Measurements from ENCODE around the gene SIL1. TPM values are rescaled to one million over a fixed set of nuclear protein-coding genes. Genes with fewer than 3 reads are reported as not detected.

Gene SIL1
- total and polyA plus RNA-seq, 5 donors from 2014 or later = 9.8 to 12.3 (median 11.2) TPM

- no peak overlapping the region for H3K4me3 Mint-ChIP-seq
- no peak for ATAC-seq (ENCODE audit: low read depth in 2 of 2)
- no peaks in the 10 kb centered on the region for H3K9me3 ChIP-seq (ENCODE audit: control insufficient read depth in 2 of 2, low read length in 2 of 2)
- H3K36me3 ChIP-seq (ENCODE audit: control insufficient read depth, insufficient read depth, low read length) = no peaks in the 10 kb centered on the region
- H3K4me1 Mint-ChIP-seq = peaks cover 0 to 4% (median 0%) of the 10 kb centered on the region in 4 donors
- no peaks in the 10 kb centered on the region for H3K4me1 ChIP-seq (ENCODE audit: control insufficient read depth, insufficient read depth, low read length, poor library complexity, severe bottlenecking)
- H3K27me3 ChIP-seq (ENCODE audit: control insufficient read depth, insufficient read depth, low read length) = no peaks in the 10 kb centered on the region
- H3K36me3 Mint-ChIP-seq = no peaks in the 10 kb centered on the region
- H3K27ac Mint-ChIP-seq = no peak overlapping the region
- DNase-seq = no peak
- H3K27ac ChIP-seq (ENCODE audit: insufficient read depth, low read length, poor library complexity, severe bottlenecking) = no peak overlapping the region
- H3K27me3 Mint-ChIP-seq = no peaks in the 10 kb centered on the region
- H3K9me3 Mint-ChIP-seq = no peaks in the 10 kb centered on the region
- no peak overlapping the region for H3K4me3 ChIP-seq (ENCODE audit: low read depth, low read length)
Observed at GRCh38 chr5:138918686-138919085, 279.5 kb downstream of the SIL1 start.

DNA sequence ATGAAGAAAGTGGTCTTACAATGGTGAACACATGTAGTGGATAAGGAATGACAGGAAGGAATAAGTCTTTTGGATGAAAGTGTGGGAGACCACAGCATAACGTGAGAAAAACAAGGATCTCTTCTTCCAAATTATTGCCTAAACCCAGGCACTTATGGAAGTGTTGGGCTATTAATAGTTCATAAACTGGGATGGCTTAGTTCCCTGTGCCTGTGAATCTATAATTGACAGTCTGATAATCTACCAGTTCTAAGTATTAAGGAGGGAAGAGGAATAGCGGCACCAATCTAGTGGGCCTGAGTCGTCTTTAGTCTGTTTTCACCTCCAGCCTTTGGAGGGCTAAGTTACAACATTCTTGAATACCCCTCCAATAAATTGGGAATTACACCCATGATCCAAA lies 283.8 kb downstream of the SIL1 start:
- no peaks in the 10 kb centered on the region for H3K9me3 ChIP-seq (ENCODE audit: control insufficient read depth in 2 of 2, low read length in 2 of 2)
- H3K36me3 Mint-ChIP-seq = no peaks in the 10 kb centered on the region
- no peaks in the 10 kb centered on the region for H3K27me3 Mint-ChIP-seq
- H3K27ac ChIP-seq (ENCODE audit: insufficient read depth, low read length, poor library complexity, severe bottlenecking) = no peak overlapping the region
- no peaks in the 10 kb centered on the region for H3K4me1 ChIP-seq (ENCODE audit: control insufficient read depth, insufficient read depth, low read length, poor library complexity, severe bottlenecking)
- H3K9me3 Mint-ChIP-seq = peaks cover 0 to 1% (median 0%) of the 10 kb centered on the region in 7 donors
- ATAC-seq (ENCODE audit: low read depth in 2 of 2) (no peak), DNase-seq (no peak)
- no peak overlapping the region for H3K27ac Mint-ChIP-seq
- no peak overlapping the region for H3K4me3 Mint-ChIP-seq
- H3K36me3 ChIP-seq (ENCODE audit: control insufficient read depth, insufficient read depth, low read length) = no peaks in the 10 kb centered on the region
- no peaks in the 10 kb centered on the region for H3K4me1 Mint-ChIP-seq
- H3K27me3 ChIP-seq (ENCODE audit: control insufficient read depth, insufficient read depth, low read length) = no peaks in the 10 kb centered on the region
- H3K4me3 ChIP-seq (ENCODE audit: low read depth, low read length) = no peak overlapping the region

DNA sequence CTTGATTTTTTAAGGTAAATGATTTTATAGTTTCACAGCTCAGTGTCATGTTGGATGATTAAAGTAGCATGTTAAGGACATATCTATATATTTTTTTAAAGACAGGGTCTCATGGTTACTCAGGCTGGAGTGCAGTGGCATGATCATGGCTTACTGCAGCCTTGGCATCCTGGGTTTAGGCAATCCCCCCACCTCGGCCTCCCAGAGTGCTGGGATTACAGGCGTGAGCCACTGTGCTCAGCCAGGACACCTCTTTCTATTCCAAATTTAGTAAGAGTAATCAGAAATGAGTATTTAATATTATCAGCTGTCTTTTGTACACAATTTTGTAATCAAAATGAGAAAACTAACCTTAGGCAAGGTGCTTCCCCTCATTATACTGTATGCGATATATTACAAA lies 284.4 kb downstream of the SIL1 start:
- no peaks in the 10 kb centered on the region for H3K27me3 Mint-ChIP-seq
- no peak overlapping the region for H3K4me3 ChIP-seq (ENCODE audit: low read depth, low read length)
- no peak overlapping the region for H3K27ac Mint-ChIP-seq
- no peaks in the 10 kb centered on the region for H3K9me3 ChIP-seq (ENCODE audit: control insufficient read depth in 2 of 2, low read length in 2 of 2)
- H3K36me3 Mint-ChIP-seq = no peaks in the 10 kb centered on the region
- no peaks in the 10 kb centered on the region for H3K36me3 ChIP-seq (ENCODE audit: control insufficient read depth, insufficient read depth, low read length)
- no peaks in the 10 kb centered on the region for H3K4me1 ChIP-seq (ENCODE audit: control insufficient read depth, insufficient read depth, low read length, poor library complexity, severe bottlenecking)
- no peak overlapping the region for H3K27ac ChIP-seq (ENCODE audit: insufficient read depth, low read length, poor library complexity, severe bottlenecking)
- ATAC-seq (ENCODE audit: low read depth in 2 of 2) (no peak), DNase-seq (no peak)
- H3K4me1 Mint-ChIP-seq = no peaks in the 10 kb centered on the region
- no peaks in the 10 kb centered on the region for H3K27me3 ChIP-seq (ENCODE audit: control insufficient read depth, insufficient read depth, low read length)
- H3K4me3 Mint-ChIP-seq = no peak overlapping the region
- H3K9me3 Mint-ChIP-seq = peaks cover 0 to 1% (median 0%) of the 10 kb centered on the region in 7 donors

DNA sequence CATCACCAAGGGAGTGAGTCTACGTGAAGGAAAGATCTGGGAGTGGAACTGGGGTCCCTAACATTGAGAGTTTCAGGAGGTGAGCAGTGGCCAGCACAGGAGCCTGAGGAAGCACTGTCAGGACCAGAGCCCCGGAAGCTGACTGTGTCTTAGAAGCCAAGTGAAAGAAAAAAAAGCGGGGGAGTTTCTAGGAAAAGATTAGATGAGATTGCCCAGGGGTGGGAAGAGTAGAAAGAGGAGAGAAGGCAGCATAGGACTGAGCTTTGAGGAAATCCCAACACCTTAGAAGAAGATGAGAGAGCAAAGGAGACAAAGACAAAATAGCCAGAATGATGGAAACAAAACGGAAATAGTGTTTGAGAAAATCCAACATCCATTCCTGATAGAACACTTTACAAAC lies 286.1 kb downstream of the SIL1 start:
- H3K27me3 Mint-ChIP-seq = no peaks in the 10 kb centered on the region
- H3K36me3 Mint-ChIP-seq = no peaks in the 10 kb centered on the region
- no peak overlapping the region for H3K27ac Mint-ChIP-seq
- Histone ChIP-seq H3K27me3 (ENCODE audit: control insufficient read depth, insufficient read depth, low read length) (no peaks in the 10 kb centered on the region), H3K9me3 (ENCODE audit: control insufficient read depth in 2 of 2, low read length in 2 of 2) (no peaks in the 10 kb centered on the region), H3K4me1 (ENCODE audit: control insufficient read depth, insufficient read depth, low read length, poor library complexity, severe bottlenecking) (no peaks in the 10 kb centered on the region), H3K4me3 (ENCODE audit: low read depth, low read length) (no peak overlapping the region), H3K36me3 (ENCODE audit: control insufficient read depth, insufficient read depth, low read length) (no peaks in the 10 kb centered on the region), H3K27ac (ENCODE audit: insufficient read depth, low read length, poor library complexity, severe bottlenecking) (no peak overlapping the region)
- H3K4me3 Mint-ChIP-seq = no peak overlapping the region
- H3K9me3 Mint-ChIP-seq = peaks cover 0 to 1% (median 0%) of the 10 kb centered on the region in 7 donors
- DNase-seq (no peak), ATAC-seq (ENCODE audit: low read depth in 2 of 2) (no peak)
- no peaks in the 10 kb centered on the region for H3K4me1 Mint-ChIP-seq

DNA sequence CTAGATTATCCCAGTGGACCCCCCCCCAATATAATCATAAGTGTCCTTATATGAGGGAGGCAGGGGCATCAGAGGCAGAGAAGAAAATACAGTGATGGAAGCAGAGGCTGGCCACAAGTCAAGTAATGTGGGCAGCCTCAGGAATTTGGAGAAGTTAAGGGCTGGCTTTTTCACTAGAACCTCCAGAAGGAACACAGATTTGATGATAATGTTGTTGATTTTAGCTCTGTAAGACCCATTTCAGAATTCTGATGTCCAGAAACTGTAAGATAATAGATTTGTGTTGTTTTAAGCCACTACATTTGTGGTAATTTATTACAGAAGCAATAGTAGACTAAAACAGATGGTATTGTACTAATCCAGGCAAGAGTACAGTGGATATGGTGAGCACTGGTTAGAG lies 286.7 kb downstream of the SIL1 start:
- Mint-ChIP-seq H3K27me3 (no peaks in the 10 kb centered on the region), H3K36me3 (no peaks in the 10 kb centered on the region), H3K4me3 (no peak overlapping the region), H3K4me1 (no peaks in the 10 kb centered on the region), H3K9me3 (peaks cover 0 to 1% (median 0%) of the 10 kb centered on the region in 7 donors), H3K27ac (no peak overlapping the region)
- Histone ChIP-seq H3K27ac (ENCODE audit: insufficient read depth, low read length, poor library complexity, severe bottlenecking) (no peak overlapping the region), H3K4me3 (ENCODE audit: low read depth, low read length) (no peak overlapping the region), H3K27me3 (ENCODE audit: control insufficient read depth, insufficient read depth, low read length) (no peaks in the 10 kb centered on the region), H3K4me1 (ENCODE audit: control insufficient read depth, insufficient read depth, low read length, poor library complexity, severe bottlenecking) (no peaks in the 10 kb centered on the region), H3K36me3 (ENCODE audit: control insufficient read depth, insufficient read depth, low read length) (no peaks in the 10 kb centered on the region), H3K9me3 (ENCODE audit: control insufficient read depth in 2 of 2, low read length in 2 of 2) (no peaks in the 10 kb centered on the region)
- no peak for DNase-seq
- no peak for ATAC-seq (ENCODE audit: low read depth in 2 of 2)

- no peaks in the 10 kb centered on the region for H3K27me3 Mint-ChIP-seq
- no peak overlapping the region for H3K4me3 ChIP-seq (ENCODE audit: low read depth, low read length)
- no peaks in the 10 kb centered on the region for H3K4me1 ChIP-seq (ENCODE audit: control insufficient read depth, insufficient read depth, low read length, poor library complexity, severe bottlenecking)
- no peak overlapping the region for H3K27ac Mint-ChIP-seq
- no peaks in the 10 kb centered on the region for H3K36me3 Mint-ChIP-seq
- H3K27ac ChIP-seq (ENCODE audit: insufficient read depth, low read length, poor library complexity, severe bottlenecking) = no peak overlapping the region
- no peaks in the 10 kb centered on the region for H3K27me3 ChIP-seq (ENCODE audit: control insufficient read depth, insufficient read depth, low read length)
- H3K4me1 Mint-ChIP-seq = no peaks in the 10 kb centered on the region
- no peak overlapping the region for H3K4me3 Mint-ChIP-seq
- H3K9me3 Mint-ChIP-seq = peaks cover 0 to 1% (median 0%) of the 10 kb centered on the region in 7 donors
- ATAC-seq (ENCODE audit: low read depth in 2 of 2) (no peak), DNase-seq (peak in 1 of 3 donors; percentile 47)
- no peaks in the 10 kb centered on the region for H3K9me3 ChIP-seq (ENCODE audit: control insufficient read depth in 2 of 2, low read length in 2 of 2)
- H3K36me3 ChIP-seq (ENCODE audit: control insufficient read depth, insufficient read depth, low read length) = peaks cover under 1% of the 10 kb centered on the region
Observed at GRCh38 chr5:138910546-138911185, 287.5 kb downstream of the SIL1 start.

DNA sequence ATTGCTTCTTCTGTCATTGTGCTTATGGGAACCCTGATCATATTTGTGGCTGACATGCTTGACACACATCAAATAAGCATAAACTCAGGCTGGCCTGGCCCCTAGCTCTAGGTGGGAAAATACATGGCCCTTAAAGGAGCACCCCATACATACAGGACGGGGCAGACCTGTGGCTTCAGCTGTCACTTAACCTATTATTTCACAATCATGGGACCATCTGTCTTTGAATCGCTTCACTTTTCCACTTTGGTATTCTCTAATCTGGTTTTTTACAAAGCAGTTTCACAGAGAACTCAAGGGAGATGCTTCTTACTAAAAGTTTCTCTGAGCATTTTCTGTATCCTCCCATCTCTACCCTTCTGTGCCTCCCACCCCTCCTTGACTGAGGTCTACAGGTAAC lies 288.4 kb downstream of the SIL1 start:
- no peak overlapping the region for H3K27ac Mint-ChIP-seq
- H3K9me3 ChIP-seq (ENCODE audit: control insufficient read depth in 2 of 2, low read length in 2 of 2) = no peaks in the 10 kb centered on the region
- no peak overlapping the region for H3K27ac ChIP-seq (ENCODE audit: insufficient read depth, low read length, poor library complexity, severe bottlenecking)
- H3K4me3 ChIP-seq (ENCODE audit: low read depth, low read length) = no peak overlapping the region
- no peak for DNase-seq
- no peak overlapping the region for H3K4me3 Mint-ChIP-seq
- peaks cover 0 to 1% (median 0%) of the 10 kb centered on the region in 7 donors for H3K9me3 Mint-ChIP-seq
- no peak for ATAC-seq (ENCODE audit: low read depth in 2 of 2)
- H3K4me1 Mint-ChIP-seq = no peaks in the 10 kb centered on the region
- H3K27me3 ChIP-seq (ENCODE audit: control insufficient read depth, insufficient read depth, low read length) = no peaks in the 10 kb centered on the region
- peaks cover 5% of the 10 kb centered on the region for H3K36me3 ChIP-seq (ENCODE audit: control insufficient read depth, insufficient read depth, low read length)
- no peaks in the 10 kb centered on the region for H3K4me1 ChIP-seq (ENCODE audit: control insufficient read depth, insufficient read depth, low read length, poor library complexity, severe bottlenecking)
- H3K36me3 Mint-ChIP-seq = no peaks in the 10 kb centered on the region
- no peaks in the 10 kb centered on the region for H3K27me3 Mint-ChIP-seq

- H3K36me3 Mint-ChIP-seq = peaks cover 10% of the 10 kb centered on the region
- no peaks in the 10 kb centered on the region for H3K27me3 ChIP-seq (ENCODE audit: control insufficient read depth, insufficient read depth, low read length)
- no peak for ATAC-seq (ENCODE audit: low read depth in 2 of 2)
- H3K4me1 Mint-ChIP-seq = peaks cover 0 to 9% (median 3%) of the 10 kb centered on the region in 4 donors
- no peak overlapping the region for H3K27ac ChIP-seq (ENCODE audit: insufficient read depth, low read length, poor library complexity, severe bottlenecking)
- H3K27me3 Mint-ChIP-seq = no peaks in the 10 kb centered on the region
- no peaks in the 10 kb centered on the region for H3K9me3 ChIP-seq (ENCODE audit: control insufficient read depth in 2 of 2, low read length in 2 of 2)
- H3K9me3 Mint-ChIP-seq = no peaks in the 10 kb centered on the region
- peaks cover 5% of the 10 kb centered on the region for H3K36me3 ChIP-seq (ENCODE audit: control insufficient read depth, insufficient read depth, low read length)
- H3K27ac Mint-ChIP-seq = no peak overlapping the region
- no peak overlapping the region for H3K4me3 ChIP-seq (ENCODE audit: low read depth, low read length)
- no peaks in the 10 kb centered on the region for H3K4me1 ChIP-seq (ENCODE audit: control insufficient read depth, insufficient read depth, low read length, poor library complexity, severe bottlenecking)
- no peak for DNase-seq
- no peak overlapping the region for H3K4me3 Mint-ChIP-seq
Observed at GRCh38 chr5:138905541-138905940, 292.6 kb downstream of the SIL1 start.

Measured in CD4-positive, CD25-positive, alpha-beta regulatory T cell (primary cell).